Left kidney (tissue), 2 donors: ENCODE measurements around the gene HDAC10. TPM values are rescaled to one million over a fixed set of nuclear protein-coding genes. Genes with fewer than 3 reads are reported as not detected.

Source experiments
- DNase-seq: peaks from one replicate; pipeline ENCODE4 v3.0.0-alpha.2; 2013
- polyA plus RNA-seq: library from polyadenylated mRNA; unstranded; fragments of 120-200 nt; gene quantifications from one replicate; pipeline ENCODE4 v1.2.1, GENCODE V29; 2013; ENCODE audit not compliant: insufficient read length

Gene HDAC10
- polyA plus RNA-seq, 1 donor: 21.7 TPM

DNA sequence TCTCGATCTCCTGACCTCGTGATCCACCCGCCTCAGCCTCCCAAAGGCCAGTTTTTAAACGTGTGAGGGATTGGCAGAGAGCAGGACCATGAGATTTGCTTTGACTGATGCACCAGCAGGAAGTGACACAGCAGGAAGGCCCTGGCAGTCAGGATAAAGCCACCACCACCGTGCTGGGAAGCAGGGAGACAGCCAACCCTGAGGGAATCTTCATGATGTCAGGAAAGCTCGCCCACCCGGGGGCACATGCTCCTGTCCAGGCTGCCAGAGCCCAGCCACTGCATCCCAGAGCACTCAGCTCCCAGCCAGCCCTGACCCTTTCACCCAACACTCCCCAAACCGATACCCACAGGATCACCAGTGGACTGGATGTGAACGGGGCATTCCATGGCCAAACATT lies 12.3 kb downstream of the HDAC10 start:
- no peak for DNase-seq

DNA sequence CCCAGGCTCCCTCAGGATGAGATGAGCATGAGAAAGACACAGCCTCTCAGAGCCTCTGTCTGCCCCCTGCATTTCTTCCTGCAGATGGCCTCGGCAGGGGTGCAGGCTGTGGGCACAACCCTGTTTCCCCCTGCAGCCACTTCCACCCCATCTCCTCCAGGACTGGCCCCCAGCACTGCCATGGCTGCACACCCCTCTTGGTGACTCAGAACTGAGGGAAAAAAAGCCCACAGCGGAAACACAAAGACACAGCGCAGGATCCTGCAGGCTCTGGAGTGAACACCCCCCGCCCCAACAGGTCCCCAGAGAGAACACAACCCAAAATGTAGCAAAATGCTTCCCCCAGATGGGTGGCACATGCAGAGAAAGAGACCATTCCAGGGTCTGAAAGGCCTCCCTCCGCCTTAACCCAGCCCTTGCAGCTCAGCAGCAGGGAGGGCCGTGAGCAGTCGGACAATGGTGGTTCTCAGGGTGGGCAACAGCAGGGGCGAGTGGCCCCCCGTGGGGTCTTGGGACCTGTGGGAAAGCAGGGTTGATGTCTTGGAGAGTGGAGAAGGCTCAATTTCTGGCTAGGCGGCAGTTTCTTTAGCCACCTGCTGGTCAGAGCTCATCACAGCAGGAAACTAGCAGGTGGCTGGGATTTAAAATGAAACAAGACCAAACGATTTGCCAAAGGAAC lies 14.2 kb downstream of the HDAC10 start:
- DNase-seq: no peak

DNA sequence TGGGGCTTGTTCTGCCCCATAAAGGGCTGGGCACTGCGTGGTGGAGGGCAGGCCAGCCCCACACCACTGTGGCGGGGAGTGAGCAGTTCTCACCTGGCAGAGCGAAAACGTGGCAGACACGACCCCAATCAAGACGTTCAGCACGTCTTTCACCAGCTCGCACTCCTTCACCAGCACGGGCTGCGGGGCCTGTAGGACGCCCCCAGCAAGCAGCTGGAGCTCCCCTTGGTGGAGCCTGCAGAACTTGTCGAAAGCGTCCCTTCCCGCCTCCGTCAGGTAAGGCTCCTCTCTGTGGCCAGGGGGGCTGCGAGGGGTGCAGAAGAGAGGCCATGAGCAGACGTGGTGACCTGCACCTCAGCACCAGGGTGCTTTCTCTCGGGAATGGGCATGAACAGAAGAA lies 17.8 kb downstream of the HDAC10 start:
- no peak for DNase-seq

DNA sequence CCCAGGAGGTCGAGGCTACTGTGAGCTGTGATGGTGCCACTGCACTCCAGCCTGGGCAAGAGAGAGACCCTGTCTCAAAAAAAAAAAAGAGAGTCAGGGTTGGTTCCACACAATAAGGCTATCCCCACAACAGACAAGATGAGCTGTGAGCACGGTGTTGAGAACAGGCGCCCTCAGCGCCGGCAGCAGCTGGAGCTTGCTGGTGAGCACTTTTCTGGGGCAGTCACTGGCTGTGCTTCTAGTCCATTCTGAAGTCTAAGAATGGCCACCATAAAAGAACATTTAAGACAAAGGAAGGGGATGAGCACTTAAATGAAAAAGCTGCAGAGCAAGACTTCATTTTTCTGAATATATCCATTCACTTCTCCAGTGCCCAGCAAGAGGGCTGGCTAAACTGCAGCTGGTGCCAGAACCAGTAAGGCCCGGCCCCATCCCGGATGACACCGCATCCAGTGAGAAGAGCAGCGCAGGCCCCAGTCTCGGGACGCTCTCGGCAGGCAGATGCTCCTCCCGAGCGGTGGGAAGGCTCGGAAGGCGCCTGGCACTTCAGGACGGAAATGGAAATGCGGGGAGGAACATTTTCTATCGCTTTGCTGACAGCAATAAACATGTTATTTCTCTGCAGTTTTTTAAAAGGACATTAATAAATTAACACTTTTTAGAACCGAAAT lies 18.4 kb downstream of the HDAC10 start:
- DNase-seq: no peak

DNA sequence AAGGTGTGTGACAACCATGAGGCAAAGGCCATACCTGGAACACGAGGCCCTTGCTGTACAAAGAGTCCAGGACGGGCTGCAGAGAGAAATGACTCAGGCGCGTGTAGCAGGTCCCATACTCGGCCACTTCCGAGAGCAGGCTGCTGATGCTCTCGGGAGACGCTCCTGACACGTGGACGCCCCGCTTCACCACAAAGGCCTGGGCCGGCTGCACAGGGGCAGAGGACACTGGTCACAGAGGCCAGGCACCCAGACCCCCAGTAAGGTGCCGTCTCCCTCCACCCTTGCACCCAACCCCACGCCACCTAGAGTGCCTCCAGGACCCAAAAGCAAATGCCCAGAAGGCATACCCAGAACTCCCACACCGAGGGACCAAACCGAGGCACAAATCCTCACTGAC lies 21.7 kb downstream of the HDAC10 start:
- no peak for DNase-seq

DNA sequence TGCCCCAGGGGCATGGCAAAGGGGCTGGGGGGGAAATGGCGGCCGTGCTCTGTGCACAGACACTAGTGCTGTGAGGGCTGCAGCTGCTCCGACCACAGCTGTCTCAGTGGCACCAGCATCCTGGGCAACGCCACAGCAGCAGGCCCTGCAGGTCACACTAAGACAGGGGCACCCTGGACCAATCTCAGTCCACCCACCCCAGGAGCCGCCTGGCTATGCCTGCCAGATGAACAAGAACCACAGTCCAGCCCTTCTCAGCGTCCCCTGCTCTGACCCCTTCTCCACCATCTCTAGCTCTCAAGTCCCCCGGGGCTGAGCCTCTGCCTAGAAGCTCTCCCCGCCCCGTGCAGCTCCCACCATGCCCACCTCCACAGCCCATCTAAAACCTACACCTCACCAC lies 22.7 kb downstream of the HDAC10 start:
- DNase-seq: no peak

DNA sequence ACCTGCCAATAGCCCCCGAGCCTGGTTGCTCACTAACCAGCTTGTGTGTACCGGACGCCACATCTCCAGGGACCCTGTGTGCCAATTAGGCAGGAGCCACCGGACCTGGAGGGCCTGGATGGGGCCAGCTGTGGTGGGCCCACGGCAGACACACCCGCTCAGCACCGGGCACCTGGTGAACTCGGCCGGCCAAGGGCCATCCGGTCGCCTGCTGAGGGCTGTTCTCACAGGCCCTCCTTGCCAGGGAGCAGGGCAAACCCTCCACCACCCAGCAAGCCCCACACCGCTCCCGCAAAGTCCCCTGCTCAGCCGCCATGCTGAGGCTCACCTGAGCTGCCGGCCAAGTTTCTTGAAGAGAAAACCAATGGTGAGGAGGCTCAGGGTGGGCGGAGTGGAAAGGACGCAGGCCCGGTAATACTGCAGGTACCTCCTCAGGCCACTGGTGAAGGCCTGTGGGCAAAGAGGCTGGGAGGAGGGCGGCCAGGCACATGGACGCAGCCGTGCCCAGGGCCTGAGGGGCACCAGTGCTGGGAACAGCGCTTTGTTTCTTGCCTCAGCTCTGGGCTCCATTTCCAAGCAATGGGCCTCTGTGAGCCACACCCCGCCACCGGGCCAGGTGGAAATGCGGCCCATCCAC lies 23.4 kb downstream of the HDAC10 start:
- no peak for DNase-seq

DNA sequence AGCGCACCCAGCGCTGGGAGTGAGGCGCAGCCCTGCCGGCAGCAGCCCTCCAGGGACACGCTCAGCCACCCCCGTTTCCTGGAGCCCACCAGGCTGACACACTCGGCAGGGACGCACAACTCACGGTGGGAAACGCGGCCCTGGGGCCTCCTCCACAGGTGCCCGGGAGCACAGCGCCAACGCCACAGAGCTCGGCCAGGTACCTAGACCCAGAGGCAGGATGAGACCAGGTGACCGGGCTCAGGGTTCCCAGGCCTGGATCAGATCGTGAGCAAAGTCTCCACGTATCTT lies 24.2 kb downstream of the HDAC10 start:
- no peak for DNase-seq

DNA sequence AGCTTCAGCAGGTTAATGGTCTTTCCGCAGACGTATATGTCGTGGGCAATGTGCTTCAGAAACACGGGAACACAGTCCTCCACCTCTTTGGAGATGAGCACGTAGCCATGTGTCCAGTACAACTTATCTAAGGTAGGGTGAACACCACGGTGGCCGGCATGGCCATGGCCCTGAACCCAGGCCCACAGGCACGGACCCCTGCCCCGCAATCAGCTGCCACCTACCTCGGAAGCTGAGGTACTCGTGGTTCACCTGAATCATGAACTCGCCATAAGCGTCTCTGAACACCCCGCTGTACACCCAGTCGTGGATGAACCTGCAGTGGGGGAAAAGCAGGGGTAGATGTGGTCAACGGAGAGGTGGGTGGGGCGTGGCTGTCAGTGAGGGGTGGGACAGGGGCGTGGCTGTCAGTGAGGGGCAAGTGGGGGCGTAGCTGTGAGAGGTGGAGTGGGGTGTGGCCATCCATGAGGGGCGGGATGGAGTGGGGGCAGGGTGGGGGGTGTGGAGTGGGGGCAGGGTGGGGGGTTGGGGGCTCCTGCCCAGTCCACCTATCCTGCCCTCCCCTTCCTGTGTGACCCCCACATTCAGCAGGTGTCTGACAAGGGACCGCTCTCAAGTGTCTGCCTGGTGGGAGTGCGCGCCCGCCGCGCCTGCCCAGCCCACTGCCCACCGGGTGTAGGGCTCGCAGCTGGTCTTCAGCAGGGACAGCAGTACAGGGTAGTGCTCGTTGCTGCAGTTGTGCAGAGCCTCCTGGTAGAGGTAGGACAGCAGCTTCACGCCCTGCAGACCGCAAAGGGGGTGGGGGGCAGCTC lies 24.8 kb downstream of the HDAC10 start:
- DNase-seq: no peak

GRCh38 chr22:50225200-50225969 lies 25.7 kb downstream of the HDAC10 start:
- no peak for DNase-seq

- no peak for DNase-seq
These were observed 27.0 kb downstream of the HDAC10 start for GRCh38 chr22:50224071-50224470.

GRCh38 chr22:50222508-50222907 lies 28.6 kb downstream of the HDAC10 start:
- DNase-seq: no peak

DNA sequence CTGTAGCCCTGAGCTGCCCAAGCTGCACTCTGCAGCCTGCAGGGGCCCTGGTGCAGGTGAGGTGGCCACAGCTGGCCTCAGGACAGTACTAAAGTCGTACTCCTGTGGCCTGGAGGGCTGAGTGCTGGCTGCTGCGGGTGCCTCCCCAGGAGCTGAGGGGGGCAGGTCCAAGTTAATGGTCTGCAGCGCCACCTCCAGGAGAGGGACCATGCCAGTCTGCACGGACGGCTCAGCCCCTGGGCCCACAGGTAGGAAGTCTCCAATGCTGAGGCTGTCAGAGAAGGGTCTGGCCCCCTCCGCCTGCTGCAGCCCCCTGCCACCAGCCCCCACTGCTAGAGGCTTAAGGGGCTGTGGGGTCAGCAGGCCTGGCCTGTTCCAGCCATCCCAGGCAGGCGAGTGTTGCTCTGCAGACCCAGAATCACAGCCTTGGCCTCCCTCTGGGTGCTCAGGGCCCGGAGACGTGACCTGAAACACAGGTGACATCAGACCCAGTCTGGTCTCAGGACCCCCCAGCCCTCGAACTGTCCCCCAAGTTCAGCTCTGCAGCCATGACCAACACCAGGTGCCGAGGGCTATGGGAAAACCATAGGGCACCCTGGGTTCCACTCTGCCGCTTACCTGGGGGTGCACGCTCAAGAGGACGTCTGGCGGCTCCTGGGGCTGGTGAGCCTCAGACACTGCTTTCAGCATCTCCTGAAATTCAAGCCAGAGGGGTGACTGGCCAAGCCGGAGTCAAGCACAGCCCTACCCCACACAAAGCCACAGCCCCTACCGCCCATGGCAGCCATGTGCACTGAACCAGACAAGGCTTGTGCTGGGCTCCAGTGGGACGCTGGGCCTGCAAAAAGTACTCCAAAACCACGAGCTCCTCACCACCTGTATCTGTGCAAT lies 29.4 kb downstream of the HDAC10 start:
- no peak for DNase-seq

DNA sequence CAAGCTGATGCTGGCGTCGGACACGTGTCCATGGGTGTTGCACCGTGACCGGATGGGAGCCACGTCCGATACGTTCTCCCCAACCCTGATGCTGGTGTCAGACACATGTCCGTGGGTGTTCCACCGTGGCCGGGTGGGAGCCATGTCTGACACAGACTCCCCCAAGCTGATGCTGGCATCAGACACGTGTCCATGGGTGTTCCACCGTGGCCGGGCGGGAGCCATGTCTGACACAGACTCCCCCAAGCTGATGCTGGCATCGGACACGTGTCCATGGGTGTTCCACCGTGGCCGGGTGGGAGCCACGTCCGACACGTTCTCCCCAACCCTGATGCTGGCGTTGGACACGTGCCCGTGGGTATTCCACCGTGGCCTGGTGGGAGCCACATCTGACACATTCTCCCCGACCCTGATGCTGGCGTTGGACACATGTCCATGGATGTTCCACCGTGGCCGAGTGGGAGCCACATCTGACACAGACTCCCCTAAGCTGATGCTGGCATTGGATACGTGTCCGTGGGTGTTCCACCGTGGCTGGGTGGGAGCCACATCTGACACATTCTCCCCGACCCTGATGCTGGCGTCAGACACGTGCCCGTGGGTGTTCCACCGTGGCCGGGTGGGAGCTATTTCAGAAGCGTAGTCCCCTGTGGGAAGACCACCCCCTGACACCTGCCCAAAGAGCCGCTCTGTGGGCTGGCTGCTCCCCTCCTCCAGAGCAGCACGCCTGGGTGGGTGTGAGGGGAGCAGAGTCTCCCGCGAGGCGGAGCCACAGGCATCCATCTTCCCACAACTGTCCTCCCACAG lies 30.3 kb downstream of the HDAC10 start:
- DNase-seq: no peak

GRCh38 chr22:50219800-50220602 lies 31.1 kb downstream of the HDAC10 start:
- no peak for DNase-seq

GRCh38 chr22:50218996-50219727 lies 31.9 kb downstream of the HDAC10 start:
- DNase-seq: no peak

DNA sequence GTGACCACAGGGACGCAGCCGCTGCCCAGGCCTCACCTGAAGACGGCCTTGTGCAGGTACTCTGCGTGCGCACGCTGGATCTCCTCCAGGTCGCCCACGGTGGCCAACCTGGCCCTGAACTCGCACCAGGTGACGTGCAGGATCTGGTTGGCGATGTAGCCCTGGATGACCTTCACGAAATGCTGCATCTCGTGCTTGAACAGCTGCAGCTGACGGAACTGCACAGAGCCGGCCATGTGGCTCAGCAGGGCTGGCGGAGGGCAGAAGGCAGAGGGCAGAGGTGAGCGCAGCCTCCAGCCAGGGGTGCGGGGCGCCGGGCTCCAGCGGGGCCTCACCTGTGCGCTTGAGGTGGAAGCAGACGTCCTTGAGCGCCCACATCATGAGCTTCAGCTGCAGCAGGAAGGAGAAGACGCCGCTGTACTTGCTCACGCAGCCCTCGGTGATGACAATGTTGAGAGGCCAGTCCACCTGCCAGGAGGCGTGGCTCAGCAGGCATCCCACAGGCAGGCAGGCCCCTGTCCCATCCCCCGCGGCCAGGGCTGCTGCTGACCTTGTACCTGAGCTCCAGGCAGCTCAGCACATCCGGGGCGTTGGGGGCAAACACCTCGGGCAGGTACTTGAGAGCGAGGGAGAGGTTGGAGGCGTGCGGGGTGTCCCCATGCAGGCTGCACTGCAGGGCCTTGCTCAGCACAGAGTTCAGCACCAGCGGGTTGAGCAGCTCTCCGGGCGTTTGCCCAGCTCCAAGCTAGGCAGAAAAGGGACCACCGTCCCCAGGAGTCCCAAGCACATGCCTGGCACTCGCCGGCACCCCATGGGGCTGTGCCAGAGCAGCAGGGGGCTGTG lies 32.7 kb downstream of the HDAC10 start:
- no peak for DNase-seq
